D341Med (cell line): ENCODE data around the gene SORBS1.

Experiments used
- DNase-seq: peaks from one replicate; pipeline ENCODE4 v3.0.0; 2012; ENCODE audit warnings: low spot score

Gene SORBS1

GRCh38 chr10:95513941-95514392 is 47.2 kb downstream of the SORBS1 start:
- DNase-seq: no peak

- no peak for DNase-seq
Measured at GRCh38 chr10:95513008-95513589, 48.1 kb downstream of the SORBS1 start.

GRCh38 chr10:95511314-95511713 is 49.9 kb downstream of the SORBS1 start:
- DNase-seq: no peak

- no peak for DNase-seq
Measured at GRCh38 chr10:95509251-95509650, 51.9 kb downstream of the SORBS1 start.

- no peak for DNase-seq
Measured at GRCh38 chr10:95508730-95509129, 52.4 kb downstream of the SORBS1 start.

GRCh38 chr10:95506056-95506737 is 55.0 kb downstream of the SORBS1 start:
- DNase-seq: no peak

GRCh38 chr10:95505641-95506040 is 55.5 kb downstream of the SORBS1 start:
- no peak for DNase-seq

GRCh38 chr10:95505084-95505610 is 56.0 kb downstream of the SORBS1 start:
- DNase-seq: no peak

- DNase-seq: no peak
Measured at GRCh38 chr10:95504246-95504691, 56.9 kb downstream of the SORBS1 start.

GRCh38 chr10:95503526-95503925 is 57.6 kb downstream of the SORBS1 start:
- no peak for DNase-seq

- no peak for DNase-seq
Measured at GRCh38 chr10:95503001-95503400, 58.2 kb downstream of the SORBS1 start.

- DNase-seq: no peak
Measured at GRCh38 chr10:95502377-95502776, 58.8 kb downstream of the SORBS1 start.

GRCh38 chr10:95501203-95502094 is 59.7 kb downstream of the SORBS1 start:
- no peak for DNase-seq

GRCh38 chr10:95500649-95501048 is 60.5 kb downstream of the SORBS1 start:
- DNase-seq: no peak

- DNase-seq: no peak
Measured at GRCh38 chr10:95500097-95500496, 61.1 kb downstream of the SORBS1 start.

- DNase-seq: no peak
Measured at GRCh38 chr10:95499482-95499989, 61.6 kb downstream of the SORBS1 start.

- DNase-seq: no peak
Measured at GRCh38 chr10:95496951-95497350, 64.2 kb downstream of the SORBS1 start.

GRCh38 chr10:95496246-95496911 is 64.8 kb downstream of the SORBS1 start:
- DNase-seq: no peak

GRCh38 chr10:95493862-95494261 is 67.3 kb downstream of the SORBS1 start:
- DNase-seq: no peak

- no peak for DNase-seq
Measured at GRCh38 chr10:95487994-95488393, 73.2 kb downstream of the SORBS1 start.

- DNase-seq: no peak
Measured at GRCh38 chr10:95485056-95485844, 75.9 kb downstream of the SORBS1 start.
